Gastroesophageal sphincter (tissue), 3 donors: ENCODE results near the gene ARHGEF7.

Experiments
- CTCF ChIP-seq, 4 experiments: fragments of 200-600 bp in 2 of 4; fragments of 450-650 bp in 2 of 4; sonication (generic) in 1 of 4; IDR thresholded peaks; one replicate each; pipeline ENCODE4 v1.5.1; 2017 to 2019; ENCODE audit warnings: antibody characterized with exemption in 4 of 4, mild to moderate bottlenecking in 2 of 4, moderate library complexity in 2 of 4
- EP300 ChIP-seq: sonication (generic); formaldehyde crosslinking; IDR thresholded peaks from one replicate; pipeline ENCODE4 v1.6.1; 2017; ENCODE audit warnings: antibody characterized with exemption, mild to moderate bottlenecking
- POLR2A ChIP-seq, 2 donors: fragments of 450-650 bp; IDR thresholded peaks; one replicate each; pipeline ENCODE4 v1.6.1; 2017; ENCODE audit warnings: antibody characterized with exemption in 2 of 2, mild to moderate bottlenecking in 2 of 2, moderate library complexity in 1 of 2
- POLR2AphosphoS5 ChIP-seq: sonication (generic); formaldehyde crosslinking; IDR thresholded peaks from one replicate; pipeline ENCODE4 v1.6.1; 2017; ENCODE audit warnings: antibody characterized with exemption

DNA sequence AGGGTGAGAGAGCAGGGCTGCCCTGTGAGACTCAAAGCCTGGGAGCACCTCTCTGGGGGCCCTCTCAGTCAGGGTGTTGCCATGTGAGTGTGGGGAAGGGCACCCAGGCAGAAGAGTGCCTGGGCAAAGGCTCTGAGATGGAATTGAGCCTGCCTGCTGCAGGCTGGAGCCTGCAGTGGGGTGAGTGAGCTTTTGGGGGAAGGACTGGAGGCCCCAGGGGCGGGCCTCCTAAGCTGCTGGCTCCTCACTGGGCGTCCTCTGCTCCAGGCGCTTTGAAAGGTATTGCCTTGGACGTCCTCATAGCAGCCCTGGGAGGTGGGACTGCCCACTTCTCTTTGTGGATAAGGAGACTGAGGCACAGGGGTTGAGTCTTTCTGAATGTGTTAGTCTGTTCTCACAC is 60.3 kb downstream of the ARHGEF7 start:
- TF ChIP-seq CTCF (IDR thresholded peaks at IDR 0.05): no peak
- no peak for TF ChIP-seq EP300
- no peak for TF ChIP-seq POLR2AphosphoS5
- no peak for TF ChIP-seq POLR2A (IDR thresholded peaks at IDR 0.05)
